Renal pelvis (tissue), 4 donors: Measurements from ENCODE around the gene GOLGA8N. TPM values are rescaled to one million over a fixed set of nuclear protein-coding genes. Genes with fewer than 3 reads are reported as not detected.

Experiments used
- DNase-seq: peaks from one replicate; pipeline ENCODE4 v3.0.0-alpha.2; 2013
- polyA plus RNA-seq, 3 donors: library from polyadenylated mRNA; unstranded; fragments of 120-200 nt; gene quantifications; one replicate each; pipeline ENCODE4 v1.2.1, GENCODE V29; 2013; ENCODE audit not compliant: insufficient read length in 3 of 3

The GOLGA8N gene
- polyA plus RNA-seq, 3 donors = 12.4 to 42.7 (median 29.3) TPM

GRCh38 chr15:32649342-32649741, 56.1 kb downstream of the GOLGA8N start:
- DNase-seq = no peak

- peak; percentile 31 for DNase-seq
Measured at GRCh38 chr15:32651229-32651837, 58.1 kb downstream of the GOLGA8N start.

- no peak for DNase-seq
Measured at GRCh38 chr15:32652178-32652577, 58.9 kb downstream of the GOLGA8N start.

GRCh38 chr15:32656091-32656490, 62.8 kb downstream of the GOLGA8N start:
- no peak for DNase-seq

DNA sequence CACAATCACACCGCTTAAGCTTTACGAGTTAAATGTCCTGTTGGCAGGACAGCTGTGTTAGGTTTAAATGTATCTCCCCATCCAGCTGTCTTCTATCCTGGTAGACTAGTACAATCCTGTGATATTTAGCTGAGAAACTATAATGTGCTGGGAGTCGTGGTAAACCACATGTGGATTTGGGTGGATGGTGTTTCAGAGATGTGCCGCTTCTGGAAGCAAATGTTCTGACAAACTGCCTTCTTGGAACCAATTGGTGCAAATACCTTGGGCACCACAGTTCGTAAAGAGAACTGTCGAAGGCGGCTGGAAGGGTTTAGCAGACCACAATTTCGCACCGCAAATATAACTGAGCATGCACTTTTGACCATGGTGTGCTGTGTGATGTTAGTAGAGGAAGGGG, 63.2 kb downstream of the GOLGA8N start:
- no peak for DNase-seq

Other genes starting within 250 kb of the GOLGA8N start
- gene GOLGA8K, start 190.2 kb upstream of the GOLGA8N start, polyA plus RNA-seq = 1 to 10 TPM; 1.6 to 4.6 (median 4.4) TPM
- under 1 TPM; 0.23 to 0.75 (median 0.73) TPM for gene GOLGA8O, start 137.8 kb upstream of the GOLGA8N start, polyA plus RNA-seq
- 10 to 100 TPM; 31.6 to 35.0 (median 33.3) TPM for gene ARHGAP11A, start 22.0 kb downstream of the GOLGA8N start, polyA plus RNA-seq
- 10 to 100 TPM; 10.7 to 26.1 (median 21.0) TPM for gene SCG5, start 48.3 kb downstream of the GOLGA8N start, polyA plus RNA-seq
- under 1 TPM; 0.19 to 0.58 (median 0.29) TPM for gene GREM1, start 124.5 kb downstream of the GOLGA8N start, polyA plus RNA-seq